Trophoblast cell (in vitro differentiated cells and primary cell): Measurements from ENCODE around the gene FITM1.

Experiments used
- DNase-seq, 2 donors: peaks; one replicate each; pipeline ENCODE4 v3.0.0-alpha.2; 2016
- H2AFZ ChIP-seq: 2 replicates; pipeline ENCODE4 v1.6.1; 2013; ENCODE audit warnings: low read length, moderate library complexity, mild to moderate bottlenecking; ENCODE audit not compliant: insufficient read depth, poor library complexity
- H2AK5ac ChIP-seq: 2 replicates; pipeline ENCODE4 v1.6.1; 2013; ENCODE audit warnings: mild to moderate bottlenecking, low read length
- H2BK120ac ChIP-seq: 2 replicates; pipeline ENCODE4 v1.6.1; 2013; ENCODE audit warnings: low read length, mild to moderate bottlenecking, moderate library complexity; ENCODE audit not compliant: insufficient read depth, poor library complexity
- H2BK12ac ChIP-seq: 2 replicates; pipeline ENCODE4 v1.6.1; 2013; ENCODE audit warnings: mild to moderate bottlenecking, low read length, moderate library complexity
- H2BK5ac ChIP-seq: 2 replicates; pipeline ENCODE4 v1.6.1; 2013; ENCODE audit warnings: low read length, low read depth, moderate library complexity, mild to moderate bottlenecking; ENCODE audit not compliant: poor library complexity
- H3K14ac ChIP-seq: 2 replicates; pipeline ENCODE4 v1.6.1; 2013; ENCODE audit warnings: mild to moderate bottlenecking, low read length
- H3K18ac ChIP-seq: 2 replicates; pipeline ENCODE4 v1.6.1; 2013; ENCODE audit warnings: mild to moderate bottlenecking, low read length
- H3K23ac ChIP-seq: 2 replicates; pipeline ENCODE4 v1.6.1; 2013; ENCODE audit warnings: low read length
- H3K27ac ChIP-seq: 2 replicates; pipeline ENCODE4 v1.5.1; 2013; ENCODE audit warnings: low read depth, mild to moderate bottlenecking, inconsistent platforms, low read length, moderate library complexity
- H3K27me3 ChIP-seq: 2 replicates; pipeline ENCODE4 v1.6.1; 2013; ENCODE audit warnings: inconsistent platforms, mild to moderate bottlenecking, low read length, moderate library complexity; ENCODE audit not compliant: insufficient read depth
- H3K36me3 ChIP-seq, 2 experiments: 1 replicate in 1 of 2; 2 replicates in 1 of 2; pipeline ENCODE4 v1.6.1; 2013; ENCODE audit warnings: low read length in 2 of 2, mild to moderate bottlenecking in 2 of 2, moderate library complexity in 1 of 2; ENCODE audit not compliant: insufficient read depth in 2 of 2, control insufficient read depth in 1 of 2
- H3K4ac ChIP-seq: 2 replicates; pipeline ENCODE4 v1.6.1; 2013; ENCODE audit warnings: low read depth, mild to moderate bottlenecking, low read length, moderate library complexity
- H3K4me1 ChIP-seq, 2 experiments: 1 replicate in 1 of 2; 2 replicates in 1 of 2; pipeline ENCODE4 v1.6.1; 2013; ENCODE audit warnings: low read length in 2 of 2, mild to moderate bottlenecking in 2 of 2, moderate library complexity in 1 of 2; ENCODE audit not compliant: insufficient read depth in 2 of 2, control insufficient read depth in 1 of 2
- H3K4me2 ChIP-seq: 2 replicates; pipeline ENCODE4 v1.6.1; 2013; ENCODE audit warnings: inconsistent platforms, mild to moderate bottlenecking, low read length, moderate library complexity
- H3K4me3 ChIP-seq: 2 replicates; pipeline ENCODE4 v1.5.1; 2013; ENCODE audit warnings: mild to moderate bottlenecking, low read depth, low read length, inconsistent platforms
- H3K79me1 ChIP-seq: one replicate; pipeline ENCODE4 v1.6.1; 2013; ENCODE audit warnings: low read length
- H3K79me2 ChIP-seq: 2 replicates; pipeline ENCODE4 v1.6.1; 2013; ENCODE audit warnings: low read length, mild to moderate bottlenecking; ENCODE audit not compliant: control insufficient read depth, insufficient read depth, poor library complexity
- H3K9ac ChIP-seq: 2 replicates; pipeline ENCODE4 v1.6.1; 2013; ENCODE audit warnings: mild to moderate bottlenecking, low read length
- H3K9me3 ChIP-seq: 2 replicates; pipeline ENCODE4 v1.6.1; 2013; ENCODE audit warnings: low read depth, mild to moderate bottlenecking, control low read depth, inconsistent platforms, low read length; ENCODE audit not compliant: insufficient read depth
- H4K12ac ChIP-seq: 2 replicates; pipeline ENCODE4 v1.6.1; 2013; ENCODE audit warnings: low read depth, mild to moderate bottlenecking, low read length, moderate library complexity
- H4K8ac ChIP-seq: 2 replicates; pipeline ENCODE4 v1.6.1; 2013; ENCODE audit warnings: low read depth, mild to moderate bottlenecking, low read length, moderate library complexity
- H4K91ac ChIP-seq: one replicate; pipeline ENCODE4 v1.6.1; 2013; ENCODE audit warnings: low read depth, mild to moderate bottlenecking, low read length, moderate library complexity
- WGBS: extraction: QIAGEN DNeasy Blood & Tissue Kit; methylation state at CpG from one replicate; pipeline ENCODE4 v1.1.7; 2013; ENCODE audit warnings: missing lambda C conversion rate; ENCODE audit not compliant: insufficient read length, insufficient coverage; ENCODE audit errors: extremely low coverage; 5-methylcytosine and 5-hydroxymethylcytosine counted together

Gene FITM1

DNA sequence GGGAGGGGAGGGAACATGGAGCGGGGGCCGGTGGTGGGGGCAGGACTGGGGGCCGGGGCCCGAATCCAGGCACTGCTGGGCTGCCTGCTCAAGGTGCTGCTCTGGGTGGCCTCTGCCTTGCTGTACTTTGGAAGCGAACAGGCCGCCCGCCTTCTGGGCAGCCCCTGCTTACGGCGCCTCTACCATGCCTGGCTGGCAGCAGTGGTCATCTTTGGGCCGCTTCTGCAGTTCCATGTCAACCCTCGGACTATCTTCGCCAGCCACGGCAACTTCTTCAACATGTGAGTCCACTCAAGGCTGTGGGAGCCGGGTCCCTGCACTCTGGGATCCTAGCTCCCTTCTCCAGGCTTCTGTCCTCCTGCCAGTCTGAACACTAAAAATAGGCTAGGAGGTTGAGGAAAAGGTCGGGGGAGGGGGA lies 1.1 kb downstream of the FITM1 start:
- no peak overlapping the region for H2AFZ ChIP-seq
- H4K8ac ChIP-seq: no peak overlapping the region
- H2BK12ac ChIP-seq: no peak overlapping the region
- no peak overlapping the region for H3K4me2 ChIP-seq
- no peaks in the 10 kb centered on the region for H3K9me3 ChIP-seq
- H3K23ac ChIP-seq: no peak overlapping the region
- H2BK120ac ChIP-seq: no peak overlapping the region
- no peak for DNase-seq
- peaks cover 3 to 6% of the 10 kb centered on the region in 2 experiments for H3K4me1 ChIP-seq
- no peaks in the 10 kb centered on the region for H3K36me3 ChIP-seq
- WGBS: no CpG with 5 or more reads among the region's 15 CpGs
- no peak overlapping the region for H2BK5ac ChIP-seq
- H2AK5ac ChIP-seq: no peak overlapping the region
- peaks cover 3% of the 10 kb centered on the region for H3K79me2 ChIP-seq
- peaks cover 5% of the 10 kb centered on the region for H3K79me1 ChIP-seq
- no peaks in the 10 kb centered on the region for H3K27me3 ChIP-seq
- H4K91ac ChIP-seq: no peak overlapping the region
- no peak overlapping the region for H4K12ac ChIP-seq
- no peak overlapping the region for H3K4me3 ChIP-seq
- H3K9ac ChIP-seq: no peak overlapping the region
- H3K4ac ChIP-seq: no peak overlapping the region
- no peak overlapping the region for H3K18ac ChIP-seq
- H3K27ac ChIP-seq: no peak overlapping the region
- H3K14ac ChIP-seq: no peak overlapping the region

DNA sequence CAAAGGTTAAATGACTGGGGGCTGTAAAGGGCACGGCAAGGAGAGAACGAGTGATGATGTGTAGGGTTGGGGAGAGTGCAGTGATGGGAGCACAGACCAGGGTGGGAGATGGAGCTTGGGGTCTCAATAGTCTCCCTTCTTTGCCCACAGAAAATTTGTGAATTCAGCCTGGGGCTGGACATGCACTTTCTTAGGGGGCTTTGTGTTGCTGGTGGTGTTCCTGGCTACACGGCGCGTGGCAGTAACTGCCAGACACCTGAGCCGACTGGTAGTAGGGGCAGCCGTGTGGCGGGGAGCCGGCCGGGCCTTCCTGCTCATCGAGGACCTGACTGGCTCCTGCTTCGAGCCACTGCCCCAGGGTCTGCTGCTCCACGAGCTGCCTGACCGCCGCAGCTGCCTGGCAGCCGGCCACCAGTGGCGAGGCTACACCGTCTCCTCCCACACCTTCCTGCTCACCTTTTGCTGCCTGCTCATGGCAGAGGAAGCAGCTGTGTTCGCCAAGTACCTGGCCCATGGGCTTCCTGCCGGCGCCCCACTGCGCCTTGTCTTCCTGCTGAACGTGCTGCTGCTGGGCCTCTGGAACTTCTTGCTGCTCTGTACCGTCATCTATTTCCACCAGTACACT lies 1.7 kb downstream of the FITM1 start:
- H2BK12ac ChIP-seq: no peak overlapping the region
- H4K91ac ChIP-seq: no peak overlapping the region
- H3K4ac ChIP-seq: no peak overlapping the region
- no peak overlapping the region for H3K4me3 ChIP-seq
- H3K79me2 ChIP-seq: peaks cover 3% of the 10 kb centered on the region
- H3K14ac ChIP-seq: no peak overlapping the region
- H3K23ac ChIP-seq: no peak overlapping the region
- H3K4me2 ChIP-seq: no peak overlapping the region
- H3K9me3 ChIP-seq: no peaks in the 10 kb centered on the region
- no CpG with 5 or more reads among the region's 24 CpGs for WGBS
- H3K9ac ChIP-seq: no peak overlapping the region
- H3K36me3 ChIP-seq: no peaks in the 10 kb centered on the region
- DNase-seq: no peak
- no peak overlapping the region for H2AFZ ChIP-seq
- H4K8ac ChIP-seq: no peak overlapping the region
- H2AK5ac ChIP-seq: no peak overlapping the region
- no peak overlapping the region for H2BK120ac ChIP-seq
- H3K27me3 ChIP-seq: no peaks in the 10 kb centered on the region
- no peak overlapping the region for H3K27ac ChIP-seq
- peaks cover 6 to 10% of the 10 kb centered on the region in 2 experiments for H3K4me1 ChIP-seq
- no peak overlapping the region for H3K18ac ChIP-seq
- H3K79me1 ChIP-seq: peaks cover 5% of the 10 kb centered on the region
- H4K12ac ChIP-seq: no peak overlapping the region
- no peak overlapping the region for H2BK5ac ChIP-seq

DNA sequence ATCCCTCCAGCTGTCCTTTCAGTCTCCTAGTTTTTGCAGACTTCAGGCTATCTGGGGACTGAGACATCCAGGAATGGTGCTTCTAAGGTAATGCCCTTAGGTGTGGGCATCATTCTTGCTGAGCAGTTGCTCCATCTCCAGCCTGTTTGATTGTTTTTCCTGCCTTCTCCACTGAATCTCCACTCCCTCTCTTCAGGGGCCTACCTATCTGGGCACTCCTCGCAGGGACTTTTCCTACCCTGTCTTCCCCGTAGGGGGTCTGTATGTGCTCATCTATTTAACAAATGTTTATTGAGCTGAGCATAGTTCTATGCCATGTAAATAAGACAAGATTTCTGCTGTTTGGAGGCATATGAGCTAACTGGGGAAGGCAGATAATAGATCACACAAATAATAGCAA lies 2.5 kb downstream of the FITM1 start:
- Histone ChIP-seq H3K14ac (no peak overlapping the region), H3K4me3 (no peak overlapping the region), H3K4me1 (peaks cover 6 to 10% of the 10 kb centered on the region in 2 experiments), H4K12ac (no peak overlapping the region), H3K79me2 (peaks cover 3% of the 10 kb centered on the region), H3K79me1 (peaks cover 5% of the 10 kb centered on the region), H3K36me3 (peaks cover 2 to 5% of the 10 kb centered on the region in 2 experiments), H3K18ac (no peak overlapping the region), H2AK5ac (no peak overlapping the region), H3K27ac (no peak overlapping the region), H2BK5ac (no peak overlapping the region), H4K8ac (no peak overlapping the region), H2AFZ (no peak overlapping the region), H3K4me2 (no peak overlapping the region), H3K9me3 (no peaks in the 10 kb centered on the region), H4K91ac (no peak overlapping the region), H3K9ac (no peak overlapping the region), H3K4ac (no peak overlapping the region), H3K27me3 (no peaks in the 10 kb centered on the region), H2BK120ac (no peak overlapping the region), H3K23ac (no peak overlapping the region), H2BK12ac (no peak overlapping the region)
- WGBS: no CpG with 5 or more reads among the region's 2 CpGs
- DNase-seq: no peak

DNA sequence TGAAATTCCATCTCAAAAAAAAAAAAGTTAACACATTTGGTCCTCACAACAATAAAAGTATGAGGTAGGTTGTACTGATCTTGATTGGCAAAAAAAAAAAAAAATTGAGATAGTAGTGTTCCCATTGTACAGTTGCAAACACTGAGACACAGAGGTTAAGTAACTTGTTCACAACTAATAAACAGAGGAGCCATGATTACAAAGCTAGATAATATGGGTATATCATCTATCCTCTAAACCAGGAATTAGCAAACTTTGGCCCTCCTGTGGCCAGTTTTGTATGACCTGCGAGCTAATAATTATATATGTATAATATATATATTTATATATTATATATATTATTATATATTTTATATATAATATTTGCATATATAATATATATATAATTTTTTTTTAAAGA lies 3.3 kb downstream of the FITM1 start:
- H3K23ac ChIP-seq: no peak overlapping the region
- H4K12ac ChIP-seq: no peak overlapping the region
- WGBS: no CpG with 5 or more reads among the region's 1 CpG
- H2BK120ac ChIP-seq: no peak overlapping the region
- no peak overlapping the region for H3K4ac ChIP-seq
- no peaks in the 10 kb centered on the region for H3K27me3 ChIP-seq
- H3K4me1 ChIP-seq: peaks cover 6 to 10% of the 10 kb centered on the region in 2 experiments
- no peaks in the 10 kb centered on the region for H3K9me3 ChIP-seq
- peaks cover 5% of the 10 kb centered on the region for H3K79me1 ChIP-seq
- no peak overlapping the region for H3K4me2 ChIP-seq
- no peak overlapping the region for H4K91ac ChIP-seq
- H3K18ac ChIP-seq: no peak overlapping the region
- peaks cover 3% of the 10 kb centered on the region for H3K79me2 ChIP-seq
- H2BK12ac ChIP-seq: no peak overlapping the region
- H3K14ac ChIP-seq: no peak overlapping the region
- no peak overlapping the region for H2AFZ ChIP-seq
- H2BK5ac ChIP-seq: no peak overlapping the region
- H3K9ac ChIP-seq: no peak overlapping the region
- H3K4me3 ChIP-seq: no peak overlapping the region
- DNase-seq: no peak
- no peak overlapping the region for H2AK5ac ChIP-seq
- H3K27ac ChIP-seq: no peak overlapping the region
- no peak overlapping the region for H4K8ac ChIP-seq
- peaks cover 9 to 10% of the 10 kb centered on the region in 2 experiments for H3K36me3 ChIP-seq
